Liver (tissue), 9 donors: ENCODE results near the gene DNAJB1. TPM values are rescaled to one million over a fixed set of nuclear protein-coding genes. Genes with fewer than 3 reads are reported as not detected.

Experiments
- DNase-seq: peaks from one replicate; pipeline ENCODE4 v3.0.0-alpha.2; 2017; ENCODE audit warnings: low spot score
- H3K27ac ChIP-seq, 2 donors: one replicate each; pipeline ENCODE4 v1.7.0; 2013; ENCODE audit warnings: inconsistent platforms in 2 of 2, low read length in 2 of 2, control low read depth in 1 of 2, low read depth in 1 of 2, mild to moderate bottlenecking in 1 of 2
- H3K27me3 ChIP-seq, 4 donors: one replicate each; pipeline versions ENCODE4 v1.6.1 to v1.7.0; 2013; ENCODE audit warnings: low read length in 3 of 4, inconsistent platforms in 1 of 4, mild to moderate bottlenecking in 1 of 4, moderate library complexity in 1 of 4; ENCODE audit not compliant: control insufficient read depth in 4 of 4, insufficient read depth in 4 of 4
- H3K36me3 ChIP-seq, 4 donors: one replicate each; pipeline versions ENCODE4 v1.6.1 to v1.7.0; 2013; ENCODE audit warnings: low read length in 3 of 4, mild to moderate bottlenecking in 3 of 4, low read depth in 1 of 4, moderate library complexity in 1 of 4; ENCODE audit not compliant: control insufficient read depth in 4 of 4, insufficient read depth in 3 of 4
- H3K4me1 ChIP-seq, 4 donors: one replicate each; pipeline versions ENCODE4 v1.6.1 to v1.7.0; 2013; ENCODE audit warnings: low read length in 3 of 4, mild to moderate bottlenecking in 3 of 4, moderate library complexity in 1 of 4; ENCODE audit not compliant: control insufficient read depth in 4 of 4, insufficient read depth in 4 of 4
- H3K4me3 ChIP-seq, 3 donors: one replicate each; pipeline versions ENCODE4 v1.6.1 to v1.7.0; 2013; ENCODE audit warnings: low read length in 3 of 3, control low read depth in 1 of 3, low read depth in 1 of 3, mild to moderate bottlenecking in 1 of 3
- H3K9ac ChIP-seq, 2 donors: one replicate each; pipeline ENCODE4 v1.7.0; 2013; ENCODE audit warnings: low read length in 2 of 2, mild to moderate bottlenecking in 2 of 2, moderate library complexity in 2 of 2, control low read depth in 1 of 2, low read depth in 1 of 2
- H3K9me3 ChIP-seq, 4 donors: one replicate each; pipeline versions ENCODE4 v1.6.1 to v1.7.0; 2013; ENCODE audit warnings: low read length in 3 of 4; ENCODE audit not compliant: control insufficient read depth in 4 of 4
- ATF3 ChIP-seq: IDR thresholded peaks from 2 replicates; pipeline ENCODE4 v1.6.1; 2016; ENCODE audit warnings: antibody characterized with exemption
- CTCF ChIP-seq: fragments of 150-350 bp; IDR thresholded peaks from 2 replicates; pipeline ENCODE4 v1.5.1; 2017; ENCODE audit warnings: improper control_type of control experiment, low read depth, low read length; ENCODE audit not compliant: missing input control
- EGR1 ChIP-seq, 2 donors: IDR thresholded peaks; 2 replicates each; pipeline ENCODE4 v1.6.1; 2016 to 2018; ENCODE audit warnings: antibody characterized with exemption in 2 of 2, low read depth in 2 of 2
- GABPA ChIP-seq, 2 donors: IDR thresholded peaks in 1 of 2; conservative IDR thresholded peaks in 1 of 2; 2 replicates each; pipeline ENCODE4 v1.6.1; 2016; ENCODE audit warnings: antibody characterized with exemption in 2 of 2, mild to moderate bottlenecking in 1 of 2, moderate library complexity in 1 of 2
- HNF4A ChIP-seq, 2 donors: conservative IDR thresholded peaks; 2 replicates each; pipeline ENCODE4 v1.6.1; 2016; ENCODE audit warnings: antibody characterized with exemption in 2 of 2, mild to moderate bottlenecking in 2 of 2
- HNF4G ChIP-seq: IDR thresholded peaks from 2 replicates; pipeline ENCODE4 v1.6.1; 2016; ENCODE audit warnings: antibody characterized with exemption
- JUND ChIP-seq, 2 donors: IDR thresholded peaks; 2 replicates each; pipeline ENCODE4 v1.6.1; 2016; ENCODE audit warnings: antibody characterized with exemption in 2 of 2
- MAX ChIP-seq: IDR thresholded peaks from 2 replicates; pipeline ENCODE4 v1.6.1; 2016; ENCODE audit warnings: antibody characterized with exemption
- RAD21 ChIP-seq, 2 donors: IDR thresholded peaks; 2 replicates each; pipeline ENCODE4 v1.6.1; 2016; ENCODE audit warnings: antibody characterized with exemption in 2 of 2, mild to moderate bottlenecking in 2 of 2
- REST ChIP-seq: IDR thresholded peaks from 2 replicates; pipeline ENCODE4 v1.6.1; 2016; ENCODE audit warnings: antibody characterized with exemption, mild to moderate bottlenecking
- SP1 ChIP-seq: IDR thresholded peaks from 2 replicates; pipeline ENCODE4 v1.6.1; 2018; ENCODE audit warnings: antibody characterized with exemption, mild to moderate bottlenecking
- TAF1 ChIP-seq: conservative IDR thresholded peaks from 2 replicates; pipeline ENCODE4 v1.6.1; 2016; ENCODE audit warnings: antibody characterized with exemption, mild to moderate bottlenecking
- YY1 ChIP-seq: IDR thresholded peaks from 2 replicates; pipeline ENCODE4 v1.6.1; 2016; ENCODE audit warnings: antibody characterized with exemption, mild to moderate bottlenecking
- ZBTB33 ChIP-seq: IDR thresholded peaks from 2 replicates; pipeline ENCODE4 v1.6.1; 2016; ENCODE audit warnings: antibody characterized with exemption
- WGBS: extraction: QIAGEN DNeasy Blood & Tissue Kit; methylation state at CpG from one replicate; pipeline ENCODE4 v1.1.7; 2013; 5-methylcytosine and 5-hydroxymethylcytosine counted together
- polyA plus RNA-seq, 2 donors: library from polyadenylated mRNA; stranded (reverse) in 1 of 2; unstranded in 1 of 2; fragments of 200-250 nt in 1 of 2; fragments of >200 nt in 1 of 2; fragmentation: Nextera tagmentation in 1 of 2; extraction: Ambion mirVana in 1 of 2; gene quantifications; one replicate each; pipeline versions ENCODE4 v1.2.1 to v1.2.3, GENCODE V29; 2013 to 2015
- total RNA-seq, 2 donors: library from RNA; depleted of rRNA; stranded (reverse); fragments of >200 nt; gene quantifications; one replicate each; pipeline ENCODE4 v1.2.3, GENCODE V29; 2014
- donor health status: healthy.
- donor health status: healthy.
- donor health status: healthy.
- donor health status: healthy.
- donor health status: healthy.

The DNAJB1 gene
- total and polyA plus RNA-seq, 4 donors: 29.4 to 43.0 (median 34.5) TPM

GRCh38 chr19:14563989-14564651 is 45.9 kb upstream of the DNAJB1 start:
- Histone ChIP-seq H3K4me1 (peaks cover 0 to 24% (median 17%) of the 10 kb centered on the region in 4 donors), H3K27ac (no peak overlapping the region), H3K27me3 (no peaks in the 10 kb centered on the region), H3K4me3 (no peak overlapping the region), H3K9ac (no peak overlapping the region), H3K36me3 (peaks cover 0 to 11% (median 1%) of the 10 kb centered on the region in 4 donors), H3K9me3 (no peaks in the 10 kb centered on the region)
- TF ChIP-seq TAF1 (no peak), YY1 (no peak), CTCF (no peak), ATF3 (no peak), REST (no peak), SP1 (no peak), EGR1 (IDR thresholded peaks at IDR 0.05; ENCODE audit: low read depth in 2 of 2) (no peak), HNF4G (no peak), MAX (no peak), HNF4A (conservative IDR thresholded peaks at IDR 0.05) (no peak)
- peak; percentile 57 for DNase-seq
- WGBS: 81% methylated on average over 33 of the region's 33 CpGs

- Histone ChIP-seq H3K36me3 (peaks cover 0 to 11% (median 3%) of the 10 kb centered on the region in 4 donors), H3K9me3 (no peaks in the 10 kb centered on the region), H3K4me1 (peaks cover 0 to 24% (median 17%) of the 10 kb centered on the region in 4 donors), H3K27ac (no peak overlapping the region), H3K4me3 (no peak overlapping the region), H3K27me3 (no peaks in the 10 kb centered on the region), H3K9ac (no peak overlapping the region)
- DNase-seq: no peak
- WGBS: 97% methylated on average over 16 of the region's 16 CpGs
- TF ChIP-seq JUND (IDR thresholded peaks at IDR 0.05) (no peak), SP1 (no peak), RAD21 (IDR thresholded peaks at IDR 0.05) (no peak), GABPA (IDR thresholded peaks at IDR 0.05 in 1 of 2, conservative IDR thresholded peaks at IDR 0.05 in 1 of 2) (no peak), YY1 (no peak), ZBTB33 (no peak)
Observed at GRCh38 chr19:14563590-14563926, 45.4 kb upstream of the DNAJB1 start.
